Brain pericyte (primary cell): ENCODE data around the gene HCAR2.
"Not testable (repeated sequence)": the region's sequence is repeated elsewhere in the genome, so short reads cannot be mapped to it uniquely, and the experiment has no call there.

Source experiments
- DNase-seq: peaks from one replicate; pipeline ENCODE4 v3.0.0-alpha.2; 2012; ENCODE audit warnings: low read depth, low spot score

HCAR2 gene

DNA sequence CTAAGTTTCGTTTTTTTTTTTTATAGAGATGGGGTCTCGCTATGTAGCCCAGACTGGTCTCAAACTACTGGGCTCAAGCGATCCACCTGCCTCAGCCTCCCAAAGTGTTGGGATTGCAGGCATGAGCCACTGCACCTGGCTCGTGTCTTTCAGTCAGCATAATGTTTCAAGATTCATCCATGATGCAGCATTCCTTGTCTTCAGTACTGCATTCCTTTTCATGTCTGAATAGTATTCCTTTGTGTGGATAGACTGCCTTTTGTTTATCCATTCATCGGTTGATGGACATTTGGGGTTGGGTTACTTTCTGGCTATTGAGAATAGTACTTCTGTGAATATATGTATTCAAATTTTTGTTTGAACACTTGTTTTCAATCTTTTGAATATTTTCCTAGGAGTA is 37.4 kb downstream of the HCAR2 start:
- DNase-seq, result no peak

- DNase-seq, result no peak
Measured at GRCh38 chr12:122665349-122665748, 37.8 kb downstream of the HCAR2 start.

DNA sequence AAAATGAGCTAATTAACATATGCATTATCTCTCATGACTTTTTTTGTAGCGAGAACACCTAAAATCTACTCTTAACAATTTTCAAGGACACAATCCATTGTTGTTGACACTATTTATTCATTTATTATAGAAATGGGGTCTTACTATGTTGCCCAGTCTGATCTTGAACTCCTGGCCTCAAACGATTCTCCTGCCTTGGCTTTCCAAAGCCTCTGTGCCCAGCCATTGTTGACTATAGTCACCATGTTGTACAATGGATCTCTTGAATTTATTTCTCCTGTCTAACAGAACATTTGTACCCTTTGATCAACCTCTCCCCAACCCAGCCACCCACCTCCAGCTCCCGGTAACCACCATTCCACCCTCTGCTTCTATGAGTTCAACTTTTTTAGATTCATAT is 41.2 kb downstream of the HCAR2 start:
- no peak for DNase-seq

DNA sequence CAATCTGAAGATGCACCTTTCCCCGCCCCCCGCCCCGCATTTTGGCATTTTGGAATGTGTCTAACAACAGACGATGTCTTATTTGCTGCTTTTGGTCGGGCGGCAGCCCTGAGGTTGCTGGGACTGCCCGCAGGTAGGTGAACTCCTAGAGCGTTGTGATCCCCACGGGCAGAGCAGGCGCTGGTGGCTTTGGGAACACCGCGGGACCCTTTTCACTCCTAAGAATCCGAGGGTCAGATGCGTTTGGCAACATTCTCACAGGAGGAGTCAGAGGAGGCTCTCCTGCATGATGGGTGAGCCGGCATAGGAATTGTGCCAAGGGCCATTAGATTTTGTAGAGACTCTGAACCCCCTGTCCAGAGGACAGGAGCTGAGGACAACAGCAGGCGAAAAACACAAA is 41.9 kb downstream of the HCAR2 start:
- DNase-seq, result no peak

DNA sequence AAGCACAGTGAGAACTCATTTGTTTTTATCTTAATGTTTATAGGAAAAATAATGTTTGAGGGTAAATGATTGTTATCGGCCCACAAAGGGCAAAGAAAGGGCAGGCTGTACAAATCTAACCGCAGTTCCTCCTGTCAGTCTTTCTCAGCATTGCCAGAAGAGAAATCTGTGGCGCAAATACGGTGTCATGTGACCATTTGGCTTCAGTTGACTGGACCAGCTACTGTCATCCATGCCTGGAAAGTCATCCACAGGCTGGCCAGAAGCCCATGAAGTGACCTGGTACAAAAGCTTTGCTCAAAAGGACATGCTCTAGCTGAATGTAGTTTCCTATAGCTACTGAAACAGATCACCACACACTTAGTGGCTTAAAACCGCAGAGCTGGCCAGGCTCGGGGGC is 43.6 kb downstream of the HCAR2 start:
- no peak for DNase-seq

DNA sequence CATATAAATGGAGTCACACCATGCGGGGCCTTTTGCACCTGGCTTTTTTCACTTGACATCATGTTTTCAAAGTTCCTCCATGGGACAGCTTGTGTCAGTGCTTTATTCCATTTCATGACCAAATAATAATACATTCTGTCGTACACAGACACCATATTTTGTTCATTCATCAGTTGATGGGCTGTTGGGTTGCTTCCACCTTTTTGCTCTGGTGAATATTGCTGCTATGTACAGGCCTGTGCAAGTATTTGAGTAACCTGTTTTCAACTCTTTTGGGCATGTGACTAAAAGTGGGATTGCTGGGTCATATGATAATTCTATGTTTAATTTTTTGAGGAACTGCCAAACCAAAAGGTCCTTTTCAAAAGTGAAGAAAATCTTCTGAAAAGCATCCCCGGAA is 46.9 kb downstream of the HCAR2 start:
- DNase-seq, result no peak

DNA sequence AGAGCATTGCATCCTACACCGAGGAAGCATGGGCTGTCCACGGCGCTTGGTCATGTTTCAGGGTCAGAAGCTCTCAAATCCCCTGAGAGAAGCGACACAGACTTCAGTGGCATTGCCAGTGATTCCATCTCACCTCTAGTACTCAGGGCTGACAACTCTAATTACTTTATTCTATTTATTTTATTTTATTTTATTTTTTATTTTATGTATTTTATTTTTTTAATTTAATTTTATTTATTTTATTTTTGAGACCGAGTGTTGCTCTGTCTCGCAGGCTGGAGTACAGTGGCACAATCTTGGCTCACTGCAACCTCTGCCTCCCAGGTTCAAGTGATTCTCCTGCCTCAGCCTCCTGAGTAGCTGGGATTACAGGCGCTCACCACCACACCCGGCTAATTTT is 49.9 kb downstream of the HCAR2 start:
- not testable (repeated sequence) for DNase-seq

- DNase-seq, result no peak
Measured at GRCh38 chr12:122651520-122652224, 51.5 kb downstream of the HCAR2 start.
